Frontal cortex (tissue), 4 donors: Measurements from ENCODE around the gene ABCC5. TPM values are rescaled to one million over a fixed set of nuclear protein-coding genes. Genes with fewer than 3 reads are reported as not detected.

Experiments
- DNase-seq, 2 donors: peaks; one replicate each; pipeline ENCODE4 v3.0.0; 2012; ENCODE audit warnings: low spot score in 2 of 2
- FAIRE-seq: peaks from 2 replicates; lab custom pipeline; 2012; peaks lifted over from hg19 to GRCh38; lab: Jason Lieb, UNC
- small RNA-seq: library from RNA; depleted of rRNA; stranded (forward); fragments of <200 nt; gene quantifications from one replicate; pipeline ENCODE3, GENCODE V24; 2014
- total RNA-seq: library from RNA; depleted of rRNA; stranded (reverse); fragments of >200 nt; gene quantifications from one replicate; pipeline ENCODE4 v1.2.3, GENCODE V29; 2014
- donor health status: control.
- donor health status: control.
- donor health status: control.

The ABCC5 gene
- total RNA-seq, 1 donor from 2014 or later: 37.9 TPM

- FAIRE-seq (no peak), DNase-seq (no peak)
Observed at GRCh38 chr3:183870563-183870962, 147.1 kb downstream of the ABCC5 start.

Small RNA genes lying within 50 kb of the gene (small RNA-seq; reads per million reads assigned to genes)
- gene MIR4448: not detected

Other genes with a start within 250 kb of the ABCC5 start
- gene MAP6D1, start 192.3 kb downstream of the ABCC5 start, total RNA-seq: 3.3 TPM
- 19.6 TPM for gene PARL, start 133.0 kb downstream of the ABCC5 start, total RNA-seq
- not detected for gene HTR3D, start 13.9 kb upstream of the ABCC5 start, total RNA-seq
- not detected for gene HTR3C, start 35.2 kb upstream of the ABCC5 start, total RNA-seq
- not detected for gene HTR3E, start 79.2 kb upstream of the ABCC5 start, total RNA-seq
- 42.8 TPM for gene EIF2B5, start 117.5 kb upstream of the ABCC5 start, total RNA-seq
- gene DVL3, start 137.5 kb upstream of the ABCC5 start, total RNA-seq: 34.6 TPM
- gene AP2M1, start 157.0 kb upstream of the ABCC5 start, total RNA-seq: 344 TPM
- gene ABCF3, start 168.3 kb upstream of the ABCC5 start, total RNA-seq: 47.3 TPM
- gene VWA5B2, start 211.7 kb upstream of the ABCC5 start, total RNA-seq: 0.41 TPM
- 11.0 TPM for gene ALG3, start 231.1 kb upstream of the ABCC5 start, total RNA-seq
- gene EEF1AKMT4, start 231.8 kb upstream of the ABCC5 start, total RNA-seq: 0.82 TPM
- gene CAMK2N2, start 243.7 kb upstream of the ABCC5 start, total RNA-seq: 4.5 TPM